ENCODE data around the gene RCOR3.

Gene RCOR3

DNA sequence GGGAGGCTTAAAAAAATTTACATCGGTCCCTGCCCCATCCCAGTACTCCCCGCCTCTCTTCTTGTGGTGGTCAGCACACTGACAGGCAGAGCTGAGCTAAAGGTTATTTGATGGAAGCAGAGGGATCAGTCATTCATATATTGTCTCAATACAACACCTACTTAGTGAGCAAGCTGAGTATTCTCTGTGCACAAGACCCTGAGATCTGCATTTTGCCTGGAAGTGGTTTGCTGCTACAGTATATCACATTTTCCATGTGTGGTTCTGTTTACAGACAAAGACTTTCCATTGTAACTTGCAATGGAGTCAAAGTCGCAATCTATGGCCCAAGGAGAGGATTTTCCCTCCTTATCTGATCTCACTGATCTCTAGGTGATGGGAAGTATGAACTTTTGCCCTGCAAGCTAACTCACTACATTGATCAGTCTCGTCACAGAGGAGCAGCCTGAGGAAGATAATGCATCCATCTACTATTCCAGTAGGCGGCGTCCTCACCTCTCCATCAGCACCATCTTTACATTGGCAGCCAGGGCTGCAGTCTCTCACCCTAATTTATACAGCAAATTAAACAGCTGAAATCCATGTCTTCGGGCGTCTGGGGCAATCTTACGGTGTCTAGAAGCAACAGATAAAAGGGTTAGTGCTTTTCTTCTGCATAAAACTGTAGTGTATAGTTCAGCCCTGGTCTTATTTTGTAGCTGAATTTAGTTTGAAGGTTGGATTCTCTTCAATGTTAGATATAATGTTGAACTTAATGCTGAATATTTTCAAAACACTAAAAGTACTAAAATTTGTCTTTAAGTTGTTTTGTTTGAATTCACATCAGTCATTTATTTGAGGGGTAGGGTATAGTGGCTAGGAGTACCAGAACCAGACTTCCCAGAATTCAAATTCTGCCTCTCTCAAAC lies 64.2 kb downstream of the RCOR3 start:
- in situ Hi-C loops (cut with HindIII; ENCODE audit: low sequenced_read_pairs): no loop called here

DNA sequence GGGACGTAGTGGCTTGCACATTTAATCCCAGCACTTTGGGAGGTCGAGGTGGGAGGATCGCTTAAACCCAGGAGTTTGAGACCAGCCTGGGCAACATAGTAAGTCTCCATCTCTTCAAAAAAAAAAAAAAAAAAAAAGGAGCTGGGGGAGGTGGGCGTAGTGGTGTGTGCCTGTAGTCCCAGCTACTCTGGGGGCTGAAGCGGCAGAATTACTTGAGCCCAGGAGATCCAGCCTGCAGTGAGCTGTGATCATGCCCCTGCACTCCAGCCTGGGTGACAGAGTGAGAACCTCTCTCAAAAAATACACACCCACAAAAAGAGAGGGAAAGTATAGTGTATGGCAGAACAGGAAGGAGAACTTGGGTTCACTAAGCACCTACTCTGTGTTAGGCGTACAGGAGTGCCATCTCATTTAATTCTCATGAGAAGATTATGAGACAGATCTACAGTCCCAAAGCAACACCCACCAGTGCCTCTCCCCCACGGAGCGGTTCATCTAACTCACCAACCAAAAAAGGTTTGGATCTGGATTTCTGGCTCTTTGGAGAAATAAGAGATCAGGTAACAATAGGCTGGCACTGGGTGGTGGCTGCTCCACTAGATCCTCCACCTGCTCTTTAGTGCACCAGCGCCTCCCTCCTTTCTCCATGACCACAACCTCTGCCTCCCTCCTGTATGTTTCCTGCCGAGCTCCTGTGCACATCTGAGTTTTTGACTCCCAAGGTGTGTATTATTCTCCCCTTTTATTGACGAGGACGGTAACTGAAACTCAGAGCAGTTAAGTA lies 66.0 kb downstream of the RCOR3 start:
- in situ Hi-C loops (cut with HindIII; ENCODE audit: low sequenced_read_pairs): no loop called here

DNA sequence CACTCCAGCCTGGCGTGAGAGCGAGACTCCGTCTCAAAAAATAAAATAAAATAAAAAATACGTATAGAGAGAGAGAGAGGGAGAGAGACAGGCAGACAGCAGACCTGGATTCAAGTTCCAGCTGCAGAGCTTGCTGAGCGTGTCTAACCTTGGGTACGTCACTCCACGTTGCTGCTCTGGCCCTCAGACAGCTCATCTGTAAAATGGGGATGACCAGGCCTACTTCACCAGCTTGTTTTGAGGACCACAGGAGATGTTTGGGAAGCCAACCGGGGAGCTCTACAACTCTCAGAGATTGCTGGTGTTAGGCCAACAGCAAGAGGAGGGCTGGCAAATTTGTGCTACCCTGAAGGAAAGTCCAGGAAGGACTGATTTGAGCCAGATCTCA lies 67.0 kb downstream of the RCOR3 start:
- in situ Hi-C loops (cut with HindIII; ENCODE audit: low sequenced_read_pairs): no loop called here

DNA sequence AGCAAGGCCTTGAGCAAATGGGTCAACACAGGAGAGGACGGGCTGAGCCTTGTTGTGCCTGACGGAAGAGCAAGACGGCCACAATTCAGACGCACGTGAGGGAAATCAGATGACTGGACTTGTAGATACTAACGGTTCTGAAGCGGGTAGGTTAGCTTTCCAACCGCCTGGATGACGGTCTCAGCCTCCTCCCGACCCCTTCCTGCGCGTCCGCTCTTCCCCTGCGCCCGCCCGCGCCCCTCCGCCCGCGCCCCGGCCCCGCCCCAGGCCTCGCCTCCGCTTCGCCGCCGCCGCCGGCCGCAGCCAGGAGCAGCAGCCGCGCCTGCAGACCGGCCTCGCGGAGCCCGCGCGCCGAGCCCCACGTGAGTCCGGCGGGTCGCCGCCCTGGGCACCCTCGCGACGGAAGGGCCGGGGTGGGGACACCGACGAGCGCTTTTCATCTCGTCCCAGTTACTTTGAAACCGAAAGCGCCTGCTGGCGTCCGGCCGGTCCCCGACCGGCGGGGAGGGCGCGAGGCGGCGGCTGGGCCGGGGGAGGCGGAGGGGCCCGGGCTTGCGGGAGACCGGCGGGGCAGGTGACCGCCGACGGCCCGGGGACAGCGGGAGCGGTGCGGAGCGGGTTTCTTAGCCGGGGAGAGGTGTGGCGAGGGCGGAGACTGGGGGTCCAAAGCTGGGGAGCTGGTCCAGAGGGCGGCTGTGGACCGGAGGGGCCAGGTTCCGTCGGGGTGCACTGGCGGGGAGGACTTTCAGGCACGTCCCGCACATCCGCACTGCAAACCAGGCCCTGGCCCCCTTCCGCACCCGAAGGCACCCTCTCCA lies 67.6 kb downstream of the RCOR3 start, which contains the start of gene TRAF5:
Gene TRAF5, plus strand, starts transcription at position 306 of the 818 bp plus-strand sequence. CDS start 26,407 bp downstream, outside the sequence.
- in situ Hi-C loops (cut with HindIII; ENCODE audit: low sequenced_read_pairs): no loop called here

DNA sequence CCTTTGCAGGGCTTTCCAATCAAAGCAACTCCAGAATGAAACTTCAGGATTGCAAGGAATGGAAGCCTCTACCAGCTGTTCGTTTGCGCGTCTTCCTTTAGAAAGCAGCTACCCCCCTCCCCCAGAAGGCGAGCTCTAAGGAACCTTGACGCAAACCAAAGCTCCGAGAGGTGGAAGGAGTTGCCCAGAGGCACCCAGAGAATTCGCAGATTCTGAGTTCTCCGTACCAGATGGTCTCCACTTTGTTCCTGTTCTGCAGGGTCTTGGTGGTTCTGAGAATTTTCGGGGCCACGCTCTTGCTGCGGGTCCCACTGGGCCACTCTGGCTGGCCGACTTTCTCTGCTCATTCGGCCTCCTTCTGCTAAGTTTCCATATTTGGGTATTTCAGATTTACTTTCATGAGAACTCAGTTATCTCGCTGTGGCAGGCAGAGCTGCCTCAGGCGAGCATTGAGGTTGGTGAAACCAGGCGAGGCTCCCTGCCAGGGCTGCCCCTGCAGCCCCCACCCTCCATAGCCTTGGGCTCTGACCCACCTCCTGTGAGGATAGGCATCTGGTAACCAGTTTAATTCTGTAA lies 68.3 kb downstream of the RCOR3 start:
- in situ Hi-C loops (cut with HindIII; ENCODE audit: low sequenced_read_pairs): no loop called here

DNA sequence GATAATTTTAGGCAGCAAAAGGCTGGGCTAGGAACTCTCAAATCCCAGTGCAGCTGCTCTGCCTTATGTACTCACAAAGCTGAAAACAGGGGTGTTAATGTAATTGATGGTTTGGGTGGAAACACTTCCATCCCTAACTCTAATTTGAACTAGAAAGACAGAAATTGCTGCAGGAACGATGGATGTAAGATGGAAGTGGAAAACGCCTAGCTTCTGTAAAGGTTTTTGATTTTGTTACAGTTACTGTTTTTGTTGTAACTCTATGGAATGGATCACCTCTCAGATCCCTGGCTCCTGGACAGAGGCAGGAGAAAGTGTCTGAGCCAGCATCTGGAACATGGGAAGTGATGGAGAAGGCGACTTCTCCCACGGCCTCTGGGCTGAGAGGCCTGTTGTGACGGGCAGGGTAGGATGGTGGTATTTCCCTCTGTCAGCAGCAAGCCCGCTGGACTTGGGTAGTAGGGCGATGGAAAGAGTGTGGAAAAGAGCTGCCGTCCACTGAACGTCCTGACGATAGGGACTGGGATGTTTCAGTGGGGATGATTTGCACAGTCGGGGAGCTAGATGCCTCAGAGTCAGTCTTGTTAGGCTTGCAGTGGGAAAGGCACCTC lies 69.0 kb downstream of the RCOR3 start:
- in situ Hi-C loops (cut with HindIII; ENCODE audit: low sequenced_read_pairs): no loop called here

DNA sequence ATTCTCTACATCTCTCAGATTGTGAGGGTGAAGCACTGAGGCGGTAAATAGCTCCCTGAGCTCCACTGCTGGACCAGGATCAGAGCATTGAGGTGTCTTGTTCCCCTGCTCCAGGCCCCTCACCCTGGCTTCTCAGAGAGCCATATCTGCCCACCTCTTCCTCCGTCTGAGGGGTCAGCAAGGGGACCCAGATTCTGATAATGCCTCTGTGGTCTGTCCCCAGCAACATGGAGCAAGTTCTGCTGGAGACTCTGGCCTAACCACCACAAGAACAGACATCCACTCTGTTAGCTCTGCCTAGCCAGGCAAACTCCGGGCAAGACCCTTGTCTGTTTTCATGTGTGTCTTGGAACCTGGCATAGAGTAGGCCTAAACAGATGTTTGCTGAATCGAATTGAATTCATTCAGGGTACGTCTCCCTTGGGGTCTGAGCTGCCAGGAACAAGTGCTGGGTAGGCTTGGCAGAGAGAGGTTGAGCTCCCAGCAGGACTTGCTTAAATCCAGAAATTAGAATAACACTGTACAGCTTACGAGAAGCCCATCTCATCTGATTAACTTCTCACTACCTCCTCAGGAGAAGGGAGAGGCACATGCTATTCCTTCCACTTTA lies 69.8 kb downstream of the RCOR3 start:
- in situ Hi-C loops (cut with HindIII; ENCODE audit: low sequenced_read_pairs): no loop called here

DNA sequence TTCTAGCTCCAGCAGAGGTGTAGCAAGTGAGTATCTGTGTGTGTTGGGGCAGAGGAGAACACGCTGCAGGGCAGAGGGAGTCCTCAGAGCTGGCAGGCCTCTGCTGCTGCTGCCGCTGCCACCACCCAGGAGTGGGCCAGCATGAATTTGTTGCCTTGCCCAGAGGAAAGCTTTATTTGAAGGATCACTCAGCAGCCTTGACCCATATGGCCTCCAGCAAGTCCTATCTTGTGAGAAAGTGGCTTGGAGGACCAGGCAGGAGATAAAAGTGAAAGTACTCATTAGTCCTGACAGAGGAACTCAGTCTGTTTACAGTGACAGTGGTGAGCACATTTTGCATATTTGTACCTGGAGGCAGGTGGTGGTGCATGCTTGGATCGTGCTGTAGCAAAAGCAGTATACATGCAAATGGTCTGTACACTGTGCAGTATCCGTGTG lies 70.6 kb downstream of the RCOR3 start:
- in situ Hi-C loops (cut with HindIII; ENCODE audit: low sequenced_read_pairs): no loop called here

DNA sequence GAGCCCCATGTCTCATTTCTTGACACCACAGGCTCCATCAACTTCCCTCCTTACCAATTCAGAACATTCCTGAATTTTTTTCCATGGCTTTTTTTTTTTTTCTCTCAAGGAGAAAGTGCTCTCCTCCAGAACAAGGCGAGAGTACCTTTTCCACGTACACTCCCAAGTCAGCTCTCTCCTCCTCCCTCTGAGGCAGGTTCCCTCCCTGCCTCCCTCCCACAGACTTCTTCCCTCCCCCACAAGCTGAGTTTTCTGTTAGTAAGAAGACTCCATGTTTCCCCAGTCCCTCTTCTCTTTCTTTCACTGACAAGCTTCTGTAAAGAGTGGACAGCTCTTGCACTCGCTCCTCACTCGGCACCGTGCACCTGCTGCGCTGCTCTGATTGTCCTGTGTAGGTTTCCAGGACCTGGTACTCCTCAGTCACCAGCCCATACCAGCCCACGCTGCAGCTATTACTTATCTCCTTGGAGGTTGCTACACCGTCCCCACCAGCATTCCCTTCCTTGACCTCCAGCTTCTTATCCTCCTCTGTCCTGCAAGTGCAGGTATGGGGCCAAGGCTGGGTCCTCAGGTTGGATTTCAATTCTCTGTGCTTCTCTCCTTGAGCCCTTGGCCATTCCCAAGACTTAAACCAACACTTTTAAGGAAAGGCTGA lies 71.2 kb downstream of the RCOR3 start:
- in situ Hi-C loops (cut with HindIII; ENCODE audit: low sequenced_read_pairs): no loop called here

DNA sequence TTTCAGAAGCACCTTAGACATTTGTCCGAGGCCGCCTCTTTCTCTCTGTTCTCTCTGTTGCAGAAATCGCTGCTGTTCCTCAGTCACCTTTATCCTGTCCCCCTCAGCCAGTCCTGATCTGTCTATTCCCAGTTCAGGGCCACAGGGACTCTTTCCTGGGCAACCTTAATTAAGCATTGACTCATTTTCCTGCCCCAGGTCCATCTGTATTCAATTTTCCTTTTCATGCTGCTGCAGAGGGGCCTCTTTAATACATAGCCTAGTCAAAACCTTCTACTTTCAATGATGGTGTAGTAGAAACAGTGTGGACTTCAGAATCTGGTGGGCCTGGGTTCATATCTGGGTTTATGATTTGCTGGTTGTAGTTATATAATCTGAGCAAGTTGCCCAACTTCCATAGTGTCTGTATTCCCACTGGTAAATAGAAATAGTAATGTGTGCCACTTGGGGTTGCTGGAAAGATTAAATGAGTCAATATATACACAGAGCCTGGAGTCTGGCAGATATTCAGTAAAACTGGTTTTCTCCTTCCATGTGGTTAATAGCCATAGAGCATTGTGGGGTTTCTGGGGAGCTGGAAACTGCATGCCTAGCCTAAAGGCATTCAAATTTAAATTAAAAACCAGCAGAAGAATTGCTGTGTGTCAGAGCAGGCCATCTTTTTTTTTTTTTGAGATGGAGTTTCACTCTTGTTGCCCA lies 72.0 kb downstream of the RCOR3 start:
- in situ Hi-C loops (cut with HindIII; ENCODE audit: low sequenced_read_pairs): no loop called here

DNA sequence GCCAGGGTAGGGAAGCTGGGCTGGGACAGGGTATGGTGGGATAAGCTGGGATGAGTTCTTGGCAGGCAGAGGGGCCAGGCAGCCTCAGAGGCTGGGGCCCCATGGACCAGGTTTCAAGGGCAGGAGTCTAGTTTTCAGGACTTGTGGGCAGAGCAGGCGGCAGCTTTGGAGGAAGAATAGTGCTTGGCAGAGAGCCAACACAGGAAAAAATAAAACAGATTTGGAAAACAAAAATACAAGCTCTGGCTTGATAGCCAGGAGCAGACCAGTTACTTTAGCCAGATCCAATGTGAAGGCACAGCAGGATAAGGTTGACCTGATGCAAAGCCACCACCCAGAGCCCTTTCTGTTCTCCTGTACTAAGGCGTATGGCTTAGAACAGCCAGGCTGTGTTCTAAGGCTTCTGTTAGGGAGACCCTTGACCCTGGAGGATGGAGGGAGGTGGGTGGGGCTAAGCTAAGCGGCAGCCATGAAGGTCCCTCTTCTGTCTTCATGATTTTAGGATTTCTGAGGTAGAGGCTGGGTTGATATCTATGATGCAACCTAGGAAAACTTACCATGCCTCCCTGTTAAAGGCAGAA lies 73.0 kb downstream of the RCOR3 start:
- in situ Hi-C loops (cut with HindIII; ENCODE audit: low sequenced_read_pairs): no loop called here

DNA sequence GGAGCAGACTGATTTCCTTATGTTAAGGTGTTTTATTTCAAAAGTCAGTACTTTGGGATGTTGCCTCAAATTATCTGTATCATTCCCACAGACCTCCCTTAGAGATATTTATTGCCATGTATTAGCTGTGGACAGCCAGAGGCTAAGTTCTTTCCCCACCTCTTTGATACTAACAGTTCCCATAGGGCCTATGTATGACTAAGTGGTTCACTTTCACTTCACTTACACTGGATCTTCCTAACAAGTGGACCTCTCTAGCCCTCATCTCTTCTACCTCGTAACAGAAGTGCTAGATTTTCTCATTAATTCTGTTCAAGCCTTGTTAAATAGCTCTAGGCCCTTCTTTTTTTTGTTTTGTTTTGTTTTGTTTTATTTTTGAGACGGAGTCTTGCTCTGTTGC lies 73.7 kb downstream of the RCOR3 start:
- in situ Hi-C loops (cut with HindIII; ENCODE audit: low sequenced_read_pairs): no loop called here

DNA sequence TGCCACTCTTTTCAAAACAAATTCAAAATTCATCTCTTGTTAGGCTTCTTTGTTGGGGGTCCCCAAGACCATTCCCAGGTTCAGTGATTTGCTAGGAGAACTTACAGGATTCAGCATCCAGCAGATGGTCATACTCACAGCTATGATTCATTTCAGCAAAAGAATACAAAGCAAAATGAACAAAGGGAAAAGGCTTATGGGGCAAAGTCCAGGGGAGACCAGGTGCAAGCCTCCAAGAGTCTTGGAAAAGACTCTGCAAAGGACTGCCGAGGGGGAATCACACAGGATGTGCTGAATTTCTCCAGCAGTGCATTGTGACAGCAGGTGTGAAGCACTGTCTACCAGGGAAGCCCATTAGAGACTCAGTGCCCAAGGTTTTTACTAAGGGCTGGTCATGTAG lies 74.7 kb downstream of the RCOR3 start:
- in situ Hi-C loops (cut with HindIII; ENCODE audit: low sequenced_read_pairs): no loop called here

DNA sequence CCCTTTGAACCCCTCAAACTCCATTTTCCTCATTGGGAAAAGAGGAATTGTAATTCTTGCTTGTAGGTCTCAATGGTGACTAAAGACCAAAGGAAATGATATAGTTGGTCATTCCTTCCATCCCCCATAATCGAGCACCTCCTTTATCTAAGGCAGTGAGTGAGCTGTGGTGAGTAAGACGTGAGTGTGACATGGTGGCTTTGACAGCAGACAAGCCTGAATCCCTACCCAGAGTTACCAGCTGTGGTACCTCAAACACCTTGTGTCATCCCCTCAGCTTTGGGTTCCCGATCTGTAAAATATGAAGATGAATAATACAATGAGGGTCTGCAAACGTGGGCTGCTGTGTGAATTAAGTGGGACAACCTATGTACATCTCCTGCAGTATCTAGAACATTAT lies 75.8 kb downstream of the RCOR3 start:
- in situ Hi-C loops (cut with HindIII; ENCODE audit: low sequenced_read_pairs): no loop called here

DNA sequence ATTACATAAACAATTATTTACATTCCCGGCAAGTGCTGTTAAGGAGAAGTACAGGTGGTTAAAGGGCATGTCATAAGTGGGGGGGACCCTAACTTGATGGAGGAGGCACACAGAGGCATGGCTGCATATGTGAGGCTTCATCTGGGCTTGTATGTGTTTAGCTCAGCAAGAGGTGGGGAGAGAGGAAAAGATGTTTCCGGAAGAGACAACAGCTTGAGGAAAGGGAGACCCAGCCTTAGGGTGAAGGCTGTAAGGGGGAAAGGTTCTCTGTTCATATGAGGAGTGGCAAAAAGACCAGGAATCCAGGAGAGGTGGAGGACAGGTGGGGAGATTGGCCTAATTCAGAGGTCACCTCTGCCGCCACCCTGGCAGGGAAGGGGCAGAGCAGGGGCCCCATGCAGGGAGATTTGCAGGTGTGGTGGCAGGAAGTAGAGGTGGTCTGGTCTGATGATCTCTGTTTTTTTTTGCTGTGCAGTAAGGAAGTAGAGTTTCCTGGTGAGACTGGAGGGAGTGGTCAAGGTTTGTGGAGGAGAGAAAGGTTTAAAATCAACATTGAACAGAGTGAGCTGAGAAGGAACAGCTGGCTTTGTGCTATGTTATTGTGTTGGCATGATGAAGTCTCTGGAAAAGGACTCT lies 76.5 kb downstream of the RCOR3 start:
- in situ Hi-C loops (cut with HindIII; ENCODE audit: low sequenced_read_pairs): no loop called here

DNA sequence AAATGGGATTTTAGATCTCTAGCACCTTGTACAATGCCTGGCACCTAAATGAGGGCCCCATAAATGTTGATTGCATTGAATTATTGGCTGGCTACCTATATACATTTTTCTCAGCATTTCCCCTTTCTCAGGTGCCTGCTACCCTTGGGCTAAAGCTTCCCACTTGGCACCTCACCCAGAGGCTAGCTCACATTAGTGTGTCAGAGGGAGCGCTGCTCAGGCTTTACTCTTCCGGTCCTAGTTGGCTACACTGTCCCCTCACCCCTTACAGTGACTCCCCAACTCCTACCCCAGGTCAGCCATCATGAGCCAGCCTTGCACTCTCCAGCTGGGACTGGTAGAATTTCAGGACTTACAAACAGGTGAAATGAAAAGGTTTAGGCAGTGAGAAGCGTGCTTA lies 77.0 kb downstream of the RCOR3 start:
- in situ Hi-C loops (cut with HindIII; ENCODE audit: low sequenced_read_pairs): no loop called here

DNA sequence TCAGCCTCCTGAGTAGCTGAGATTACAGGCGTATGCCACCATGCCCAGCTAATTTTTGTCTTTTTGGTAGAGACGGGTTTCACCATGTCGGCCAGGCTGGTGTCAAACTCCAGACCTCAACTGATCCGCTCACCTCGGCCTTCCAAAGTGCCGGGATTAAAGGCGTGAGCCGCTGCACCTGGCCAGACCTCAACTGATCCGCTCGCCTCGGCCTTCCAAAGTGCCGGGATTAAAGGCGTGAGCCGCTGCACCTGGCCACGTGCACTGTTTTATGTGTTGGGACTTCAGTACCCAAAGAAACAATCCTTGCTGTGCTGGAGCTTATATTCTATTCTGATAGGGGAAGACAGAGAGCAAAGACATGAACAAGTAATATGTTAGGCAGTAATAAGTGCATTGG lies 77.6 kb downstream of the RCOR3 start:
- in situ Hi-C loops (cut with HindIII; ENCODE audit: low sequenced_read_pairs): no loop called here
